Measurements from ENCODE around the gene KRTAP12-1. TPM values are rescaled to one million over a fixed set of nuclear protein-coding genes. Genes with fewer than 3 reads are reported as not detected.

KRTAP12-1 gene
- total RNA-seq, 1 donor from 2014 or later, result not detected

DNA sequence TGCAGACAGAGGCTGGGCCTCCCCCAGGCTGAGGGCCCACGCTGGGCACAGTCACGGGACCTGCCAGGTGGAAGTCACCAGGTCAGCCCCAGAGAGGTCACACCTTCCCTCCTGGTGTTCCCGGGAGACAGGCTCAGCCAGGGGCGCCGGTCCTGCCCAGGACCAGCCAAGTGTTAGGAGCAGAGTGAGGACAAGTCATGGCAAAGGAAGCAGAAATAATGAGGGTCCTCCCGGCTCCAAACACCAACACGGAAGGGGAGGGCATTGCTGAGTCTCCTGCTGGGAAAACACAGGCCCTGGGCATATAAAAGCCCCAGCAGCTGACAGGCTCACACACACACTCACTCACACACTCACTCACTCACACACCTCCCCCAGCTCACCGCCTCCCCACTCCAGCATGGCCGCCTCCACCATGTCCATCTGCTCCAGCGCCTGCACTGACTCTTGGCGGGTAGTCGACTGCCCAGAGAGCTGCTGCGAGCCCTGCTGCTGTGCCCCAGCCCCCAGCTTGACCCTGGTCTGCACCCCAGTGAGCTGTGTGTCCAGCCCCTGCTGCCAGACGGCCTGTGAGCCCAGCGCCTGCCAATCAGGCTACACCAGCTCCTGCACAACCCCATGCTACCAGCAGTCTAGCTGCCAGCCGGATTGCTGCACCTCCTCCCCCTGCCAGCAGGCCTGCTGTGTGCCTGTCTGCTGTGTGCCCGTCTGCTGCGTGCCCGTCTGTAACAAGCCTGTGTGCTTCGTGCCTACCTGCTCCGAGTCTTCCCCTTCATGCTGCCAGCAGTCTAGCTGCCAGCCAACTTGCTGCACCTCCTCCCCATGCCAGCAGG, 44.7 kb downstream of the KRTAP12-1 start, which contains the start of gene KRTAP10-10:
TSS of gene KRTAP10-10 (plus strand) at position 339 of the 833 bp plus-strand sequence. CDS start at position 401, 62 bp downstream.
- peaks cover 29% of the 10 kb centered on the region for H3K27me3 Mint-ChIP-seq (ENCODE audit: low read depth, unreplicated experiment)
- peaks cover 12% of the 10 kb centered on the region for H3K9me3 Mint-ChIP-seq (ENCODE audit: unreplicated experiment)
- H3K4me3 ChIP-seq (ENCODE audit: insufficient read depth, low read depth, low read length), result no peak within 1 kb of the TSS
- no peaks in the 10 kb centered on the region for H3K4me1 ChIP-seq (ENCODE audit: insufficient read depth, low read length)
- no peak for TF ChIP-seq EZH2 (IDR thresholded peaks at IDR 0.05; ENCODE audit: insufficient read depth, low read length)
- TF ChIP-seq, protein P1, sequence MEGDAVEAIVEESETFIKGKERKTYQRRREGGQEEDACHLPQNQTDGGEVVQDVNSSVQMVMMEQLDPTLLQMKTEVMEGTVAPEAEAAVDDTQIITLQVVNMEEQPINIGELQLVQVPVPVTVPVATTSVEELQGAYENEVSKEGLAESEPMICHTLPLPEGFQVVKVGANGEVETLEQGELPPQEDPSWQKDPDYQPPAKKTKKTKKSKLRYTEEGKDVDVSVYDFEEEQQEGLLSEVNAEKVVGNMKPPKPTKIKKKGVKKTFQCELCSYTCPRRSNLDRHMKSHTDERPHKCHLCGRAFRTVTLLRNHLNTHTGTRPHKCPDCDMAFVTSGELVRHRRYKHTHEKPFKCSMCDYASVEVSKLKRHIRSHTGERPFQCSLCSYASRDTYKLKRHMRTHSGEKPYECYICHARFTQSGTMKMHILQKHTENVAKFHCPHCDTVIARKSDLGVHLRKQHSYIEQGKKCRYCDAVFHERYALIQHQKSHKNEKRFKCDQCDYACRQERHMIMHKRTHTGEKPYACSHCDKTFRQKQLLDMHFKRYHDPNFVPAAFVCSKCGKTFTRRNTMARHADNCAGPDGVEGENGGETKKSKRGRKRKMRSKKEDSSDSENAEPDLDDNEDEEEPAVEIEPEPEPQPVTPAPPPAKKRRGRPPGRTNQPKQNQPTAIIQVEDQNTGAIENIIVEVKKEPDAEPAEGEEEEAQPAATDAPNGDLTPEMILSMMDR (IDR thresholded peaks at IDR 0.05; ENCODE audit: insufficient read depth, low read depth, low read length), result no peak
- no peak within 1 kb of the TSS for H3K9ac ChIP-seq (ENCODE audit: low read length)
- DNase-seq (ENCODE audit: low read depth) (no peak), FAIRE-seq (no peak)
- H3K9me3 ChIP-seq (ENCODE audit: insufficient read depth, low read depth, low read length), result peaks cover 2% of the 10 kb centered on the region
- H3K36me3 Mint-ChIP-seq (ENCODE audit: low read depth, unreplicated experiment), result no peaks in the 10 kb centered on the region
- no peak within 1 kb of the TSS for H3K27ac ChIP-seq (ENCODE audit: low read depth, low read length)
- no peaks in the 10 kb centered on the region for H3K79me2 ChIP-seq (ENCODE audit: insufficient read depth, low read length)
- H3K4me2 ChIP-seq (ENCODE audit: low read length), result no peak within 1 kb of the TSS
- H3K36me3 ChIP-seq (ENCODE audit: insufficient read depth, low read length), result no peaks in the 10 kb centered on the region
- no peak within 1 kb of the TSS for H3K4me3 Mint-ChIP-seq (ENCODE audit: unreplicated experiment)
- H4K20me1 ChIP-seq (ENCODE audit: insufficient read depth, low read length), result no peaks in the 10 kb centered on the region
- no peak within 1 kb of the TSS for H3K27ac Mint-ChIP-seq (ENCODE audit: unreplicated experiment)
- no peak within 1 kb of the TSS for H2AFZ ChIP-seq (ENCODE audit: low read depth, low read length)
- H3K27me3 ChIP-seq (ENCODE audit: insufficient read depth, low read length), result no peaks in the 10 kb centered on the region
- no peaks in the 10 kb centered on the region for H3K4me1 Mint-ChIP-seq (ENCODE audit: low read depth, unreplicated experiment)

DNA sequence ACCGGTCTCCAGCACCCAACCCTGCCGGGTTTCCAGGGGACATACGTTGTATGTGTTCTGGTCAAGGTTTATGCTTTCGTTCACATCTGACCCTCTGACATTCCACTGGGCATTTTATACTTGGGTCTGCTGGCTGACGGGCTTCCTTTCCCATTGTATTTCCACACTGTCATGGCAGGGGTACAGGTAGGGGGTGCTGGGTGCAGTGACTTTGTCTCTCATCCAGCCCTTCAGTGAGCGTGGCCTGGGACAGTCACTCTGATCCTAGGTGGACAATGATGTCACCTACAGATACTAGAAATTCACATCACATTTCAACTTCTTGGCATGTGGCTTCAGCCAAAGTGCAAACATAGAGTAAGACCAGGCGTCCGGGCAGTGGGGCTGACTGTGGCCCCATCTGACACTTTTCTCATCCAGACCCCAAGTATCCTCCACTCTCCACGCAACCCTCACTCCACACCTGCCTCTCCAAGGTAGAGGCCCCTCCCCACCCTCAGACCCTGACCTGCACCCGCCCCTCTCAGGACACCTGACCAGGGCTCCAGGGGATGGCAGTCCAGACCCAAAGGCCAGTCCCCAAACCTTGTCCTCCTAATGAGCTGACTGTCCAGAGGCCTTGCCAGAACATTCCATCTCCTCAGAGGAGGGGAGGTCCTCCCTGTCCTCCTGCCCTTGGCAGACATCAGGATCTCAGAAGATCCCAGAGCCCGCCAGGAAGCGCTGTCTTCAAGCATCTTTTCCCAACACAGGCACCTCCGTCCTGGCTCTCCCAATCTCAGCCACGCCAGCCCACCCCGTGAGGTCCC, 45.5 kb downstream of the KRTAP12-1 start:
- no peak overlapping the region for H3K4me3 Mint-ChIP-seq (ENCODE audit: unreplicated experiment)
- H3K9ac ChIP-seq (ENCODE audit: low read length), result no peak overlapping the region
- H3K27me3 ChIP-seq (ENCODE audit: insufficient read depth, low read length), result no peaks in the 10 kb centered on the region
- H3K27ac Mint-ChIP-seq (ENCODE audit: unreplicated experiment), result no peak overlapping the region
- no peaks in the 10 kb centered on the region for H3K4me1 Mint-ChIP-seq (ENCODE audit: low read depth, unreplicated experiment)
- H3K9me3 ChIP-seq (ENCODE audit: insufficient read depth, low read depth, low read length), result peaks cover under 1% of the 10 kb centered on the region
- FAIRE-seq (no peak), DNase-seq (ENCODE audit: low read depth) (no peak)
- no peaks in the 10 kb centered on the region for H3K36me3 ChIP-seq (ENCODE audit: insufficient read depth, low read length)
- H3K27me3 Mint-ChIP-seq (ENCODE audit: low read depth, unreplicated experiment), result peaks cover 27% of the 10 kb centered on the region
- H2AFZ ChIP-seq (ENCODE audit: low read depth, low read length), result no peak overlapping the region
- H3K4me1 ChIP-seq (ENCODE audit: insufficient read depth, low read length), result no peaks in the 10 kb centered on the region
- H3K27ac ChIP-seq (ENCODE audit: low read depth, low read length), result no peak overlapping the region
- no peak overlapping the region for H3K4me3 ChIP-seq (ENCODE audit: insufficient read depth, low read depth, low read length)
- no peaks in the 10 kb centered on the region for H3K36me3 Mint-ChIP-seq (ENCODE audit: low read depth, unreplicated experiment)
- H3K9me3 Mint-ChIP-seq (ENCODE audit: unreplicated experiment), result peaks cover 20% of the 10 kb centered on the region
- H3K4me2 ChIP-seq (ENCODE audit: low read length), result no peak overlapping the region
- TF ChIP-seq, protein P1 (IDR thresholded peaks at IDR 0.05; ENCODE audit: insufficient read depth, low read depth, low read length), result no peak
- no peaks in the 10 kb centered on the region for H4K20me1 ChIP-seq (ENCODE audit: insufficient read depth, low read length)
- H3K79me2 ChIP-seq (ENCODE audit: insufficient read depth, low read length), result no peaks in the 10 kb centered on the region
